Activated T-helper 1 cell treated with anti-CD3 and anti-CD28 coated beads, Interleukin-12 subunit alpha, Interleukin-12 subunit beta, Interleukin-2, Interleukin-4 antibody, amounts not matched to agents 30 ng/mL and 10 ng/mL and 1 ng/mL, durations not matched to agents 14 hours and 24 hours and 36 hours (primary cell): ENCODE measurements around the gene GSTM3. TPM values are rescaled to one million over a fixed set of nuclear protein-coding genes. Genes with fewer than 3 reads are reported as not detected.

Source experiments
- DNase-seq: peaks from one replicate; pipeline ENCODE4 v3.0.0; 2021; ENCODE audit warnings: low spot score
- H3K27ac Mint-ChIP-seq: one replicate; pipeline ENCODE4 v1.8.0; 2021; ENCODE audit warnings: mild to moderate bottlenecking, mixed read lengths
- H3K27me3 Mint-ChIP-seq: one replicate; pipeline ENCODE4 v1.8.0; 2022; ENCODE audit warnings: mild to moderate bottlenecking, moderate library complexity, mixed read lengths; ENCODE audit not compliant: insufficient read depth
- H3K36me3 Mint-ChIP-seq: one replicate; pipeline ENCODE4 v1.8.0; 2021; ENCODE audit warnings: low read depth, mixed read lengths
- H3K4me1 Mint-ChIP-seq: one replicate; pipeline ENCODE4 v1.8.0; 2021; ENCODE audit warnings: low read depth, mixed read lengths
- H3K4me3 Mint-ChIP-seq: one replicate; pipeline ENCODE4 v1.8.0; 2021; ENCODE audit warnings: mild to moderate bottlenecking, moderate library complexity, mixed read lengths
- H3K9me3 Mint-ChIP-seq: one replicate; pipeline ENCODE4 v1.8.0; 2021; ENCODE audit warnings: mixed read lengths
- intact Hi-C: fragments of 100-400 bp; cut with micrococcal nuclease; formaldehyde crosslinking; loops from one replicate; pipeline ENCODE4 v1.15.1; 2024
- total RNA-seq: library from RNA; stranded (reverse); gene quantifications from 2 replicates; pipeline ENCODE4 v1.2.3, GENCODE V29; 2022

GSTM3 gene
- total RNA-seq, 1 donor from 2014 or later, result 10.1 TPM

- H3K36me3 Mint-ChIP-seq, result no peaks in the 10 kb centered on the region
- DNase-seq, result no peak
- no peak overlapping the region for H3K27ac Mint-ChIP-seq
Measured at GRCh38 chr1:109725510-109725909, 15.3 kb downstream of the GSTM3 start.

DNA sequence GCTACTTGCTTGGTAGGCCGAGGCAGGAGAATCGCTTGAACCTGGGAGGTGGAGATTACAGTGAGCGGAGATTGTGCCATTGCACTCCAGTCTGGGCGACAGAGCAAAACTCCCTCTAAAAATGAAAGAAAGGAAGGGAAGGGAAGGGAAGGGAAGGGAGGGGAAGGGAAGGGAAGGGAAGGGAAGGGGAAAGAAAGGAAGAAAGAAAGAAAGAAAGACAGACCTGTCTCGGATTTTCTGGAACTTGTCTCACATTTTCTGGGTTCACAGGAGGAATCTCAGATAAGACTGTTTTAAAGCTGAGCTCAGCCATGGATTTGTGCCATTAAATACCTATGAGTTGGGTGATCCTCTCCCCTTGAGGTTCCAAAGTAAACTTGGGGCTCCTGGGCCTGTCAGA lies 15.9 kb downstream of the GSTM3 start:
- no peak overlapping the region for H3K27ac Mint-ChIP-seq

More at GRCh38 chr1:109725510-109725909, 15.3 kb downstream of the GSTM3 start:
- no peak overlapping the region for H3K4me3 Mint-ChIP-seq
- peaks cover 5% of the 10 kb centered on the region for H3K27me3 Mint-ChIP-seq
- H3K4me1 Mint-ChIP-seq, result no peaks in the 10 kb centered on the region
- no peaks in the 10 kb centered on the region for H3K9me3 Mint-ChIP-seq
- intact Hi-C loops, result no loop called here

GRCh38 chr1:109722908-109723691 lies 17.7 kb downstream of the GSTM3 start:
- no peaks in the 10 kb centered on the region for H3K9me3 Mint-ChIP-seq
- intact Hi-C loops, result no loop called here
- no peak overlapping the region for H3K27ac Mint-ChIP-seq
- H3K4me3 Mint-ChIP-seq, result no peak overlapping the region
- DNase-seq, result no peak
- peaks cover 2% of the 10 kb centered on the region for H3K27me3 Mint-ChIP-seq
- no peaks in the 10 kb centered on the region for H3K4me1 Mint-ChIP-seq
- no peaks in the 10 kb centered on the region for H3K36me3 Mint-ChIP-seq

More for the DNA sequence above, 15.9 kb downstream of the GSTM3 start:
- Mint-ChIP-seq H3K4me1 (no peaks in the 10 kb centered on the region), H3K9me3 (no peaks in the 10 kb centered on the region), H3K27me3 (peaks cover 5% of the 10 kb centered on the region), H3K4me3 (no peak overlapping the region), H3K36me3 (no peaks in the 10 kb centered on the region)
- intact Hi-C loops, result no loop called here
- no peak for DNase-seq

GRCh38 chr1:109721971-109722370 lies 18.9 kb downstream of the GSTM3 start:
- Mint-ChIP-seq H3K9me3 (no peaks in the 10 kb centered on the region), H3K4me3 (no peak overlapping the region), H3K27ac (no peak overlapping the region), H3K27me3 (peaks cover 2% of the 10 kb centered on the region), H3K36me3 (no peaks in the 10 kb centered on the region), H3K4me1 (no peaks in the 10 kb centered on the region)
- no peak for DNase-seq
- intact Hi-C loops, result no loop called here

- H3K27ac Mint-ChIP-seq, result no peak overlapping the region
- no peaks in the 10 kb centered on the region for H3K4me1 Mint-ChIP-seq
Measured at GRCh38 chr1:109721042-109721441, 19.8 kb downstream of the GSTM3 start.

GRCh38 chr1:109719337-109719837 lies 21.5 kb downstream of the GSTM3 start:
- Mint-ChIP-seq H3K4me3 (no peak overlapping the region), H3K27me3 (no peaks in the 10 kb centered on the region), H3K9me3 (no peaks in the 10 kb centered on the region), H3K4me1 (no peaks in the 10 kb centered on the region), H3K36me3 (no peaks in the 10 kb centered on the region), H3K27ac (no peak overlapping the region)
- intact Hi-C loops, result no loop called here
- DNase-seq, result no peak

More at GRCh38 chr1:109721042-109721441, 19.8 kb downstream of the GSTM3 start:
- intact Hi-C loops, result no loop called here
- peaks cover 2% of the 10 kb centered on the region for H3K27me3 Mint-ChIP-seq
- H3K9me3 Mint-ChIP-seq, result no peaks in the 10 kb centered on the region
- DNase-seq, result no peak
- H3K4me3 Mint-ChIP-seq, result no peak overlapping the region
- no peaks in the 10 kb centered on the region for H3K36me3 Mint-ChIP-seq

GRCh38 chr1:109718495-109718894 lies 22.3 kb downstream of the GSTM3 start:
- DNase-seq, result no peak
- no peaks in the 10 kb centered on the region for H3K9me3 Mint-ChIP-seq
- no peak overlapping the region for H3K4me3 Mint-ChIP-seq
- H3K27ac Mint-ChIP-seq, result no peak overlapping the region
- no peaks in the 10 kb centered on the region for H3K4me1 Mint-ChIP-seq
- H3K27me3 Mint-ChIP-seq, result no peaks in the 10 kb centered on the region
- intact Hi-C loops, result no loop called here
- H3K36me3 Mint-ChIP-seq, result no peaks in the 10 kb centered on the region

GRCh38 chr1:109717729-109718128 lies 23.1 kb downstream of the GSTM3 start:
- Mint-ChIP-seq H3K4me1 (no peaks in the 10 kb centered on the region), H3K4me3 (no peak overlapping the region), H3K36me3 (no peaks in the 10 kb centered on the region), H3K9me3 (no peaks in the 10 kb centered on the region), H3K27me3 (no peaks in the 10 kb centered on the region), H3K27ac (no peak overlapping the region)
- intact Hi-C loops, result no loop called here
- DNase-seq, result no peak

- intact Hi-C loops, result no loop called here
- no peaks in the 10 kb centered on the region for H3K36me3 Mint-ChIP-seq
- H3K27me3 Mint-ChIP-seq, result no peaks in the 10 kb centered on the region
- no peak overlapping the region for H3K4me3 Mint-ChIP-seq
- H3K27ac Mint-ChIP-seq, result no peak overlapping the region
- no peaks in the 10 kb centered on the region for H3K4me1 Mint-ChIP-seq
- no peaks in the 10 kb centered on the region for H3K9me3 Mint-ChIP-seq
- no peak for DNase-seq
Measured at GRCh38 chr1:109716570-109717090, 24.2 kb downstream of the GSTM3 start.

- intact Hi-C loops, result no loop called here
- Mint-ChIP-seq H3K36me3 (no peaks in the 10 kb centered on the region), H3K9me3 (no peaks in the 10 kb centered on the region), H3K4me1 (no peaks in the 10 kb centered on the region), H3K4me3 (no peak overlapping the region), H3K27ac (no peak overlapping the region), H3K27me3 (no peaks in the 10 kb centered on the region)
- DNase-seq, result no peak
Measured at GRCh38 chr1:109716121-109716520, 24.7 kb downstream of the GSTM3 start.

DNA sequence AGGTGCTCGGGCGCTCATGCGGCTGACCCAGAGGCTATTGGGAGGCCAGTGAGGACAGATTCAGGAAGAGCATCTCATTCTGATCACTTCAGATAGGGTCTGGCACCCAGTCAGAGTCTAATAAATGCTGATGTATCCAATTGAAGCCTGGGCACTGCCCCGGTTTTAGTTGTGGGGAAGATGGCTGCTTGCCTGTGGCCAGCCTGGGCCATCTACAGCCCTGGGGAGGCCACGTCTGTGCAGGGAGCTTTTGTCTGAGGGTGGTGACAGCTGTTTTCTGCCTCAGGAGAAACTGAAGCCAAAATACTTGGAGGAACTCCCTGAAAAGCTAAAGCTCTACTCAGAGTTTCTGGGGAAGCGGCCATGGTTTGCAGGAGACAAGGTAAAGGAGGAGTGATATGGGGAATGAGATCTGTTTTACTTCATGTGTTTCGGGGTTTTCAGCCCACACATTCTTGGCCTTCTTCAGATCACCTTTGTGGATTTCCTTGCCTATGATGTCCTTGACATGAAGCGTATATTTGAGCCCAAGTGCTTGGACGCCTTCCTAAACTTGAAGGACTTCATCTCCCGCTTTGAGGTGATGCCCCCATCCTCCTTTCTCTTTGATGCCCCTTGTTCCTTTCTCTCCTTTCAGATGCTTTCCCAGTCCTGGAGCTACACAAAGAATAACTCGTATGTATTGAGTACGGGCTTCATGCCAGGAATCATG lies 26.0 kb downstream of the GSTM3 start:
- no peaks in the 10 kb centered on the region for H3K4me1 Mint-ChIP-seq
- H3K27me3 Mint-ChIP-seq, result no peaks in the 10 kb centered on the region
- intact Hi-C loops, result no loop called here
- H3K4me3 Mint-ChIP-seq, result no peak overlapping the region
- no peak overlapping the region for H3K27ac Mint-ChIP-seq
- DNase-seq, result no peak
- H3K36me3 Mint-ChIP-seq, result no peaks in the 10 kb centered on the region
- no peaks in the 10 kb centered on the region for H3K9me3 Mint-ChIP-seq

DNA sequence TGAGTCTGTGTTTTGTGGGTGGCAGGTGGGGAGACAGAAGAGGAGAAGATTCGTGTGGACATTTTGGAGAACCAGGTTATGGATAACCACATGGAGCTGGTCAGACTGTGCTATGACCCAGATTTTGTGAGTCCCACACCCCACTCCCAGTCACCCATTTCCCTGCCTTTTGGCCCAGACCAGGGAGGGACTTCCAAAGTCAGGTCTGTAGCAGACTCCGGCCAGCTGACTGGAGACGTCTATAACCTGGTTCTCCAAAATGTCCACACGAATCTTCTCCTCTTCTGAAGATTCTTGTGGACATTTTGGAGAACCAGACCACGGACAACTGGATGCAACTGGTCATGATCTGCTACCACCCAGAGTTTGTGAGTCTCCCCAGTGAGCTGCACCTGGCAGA lies 27.2 kb downstream of the GSTM3 start:
- Mint-ChIP-seq H3K4me1 (no peaks in the 10 kb centered on the region), H3K36me3 (no peaks in the 10 kb centered on the region), H3K9me3 (peaks cover 8% of the 10 kb centered on the region), H3K27ac (no peak overlapping the region), H3K4me3 (no peak overlapping the region), H3K27me3 (no peaks in the 10 kb centered on the region)
- intact Hi-C loops, result no loop called here
- DNase-seq, result no peak

- no peak for DNase-seq
- Mint-ChIP-seq H3K4me1 (no peaks in the 10 kb centered on the region), H3K27ac (no peak overlapping the region), H3K36me3 (no peaks in the 10 kb centered on the region), H3K9me3 (peaks cover 15% of the 10 kb centered on the region), H3K4me3 (no peak overlapping the region), H3K27me3 (no peaks in the 10 kb centered on the region)
- intact Hi-C loops, result no loop called here
Measured at GRCh38 chr1:109712321-109712864, 28.4 kb downstream of the GSTM3 start.
